Measurements from ENCODE around the gene TDRD15.
"Not testable (repeated sequence)": the region's sequence is repeated elsewhere in the genome, so short reads cannot be mapped to it uniquely, and the experiment has no call there.

Gene TDRD15

DNA sequence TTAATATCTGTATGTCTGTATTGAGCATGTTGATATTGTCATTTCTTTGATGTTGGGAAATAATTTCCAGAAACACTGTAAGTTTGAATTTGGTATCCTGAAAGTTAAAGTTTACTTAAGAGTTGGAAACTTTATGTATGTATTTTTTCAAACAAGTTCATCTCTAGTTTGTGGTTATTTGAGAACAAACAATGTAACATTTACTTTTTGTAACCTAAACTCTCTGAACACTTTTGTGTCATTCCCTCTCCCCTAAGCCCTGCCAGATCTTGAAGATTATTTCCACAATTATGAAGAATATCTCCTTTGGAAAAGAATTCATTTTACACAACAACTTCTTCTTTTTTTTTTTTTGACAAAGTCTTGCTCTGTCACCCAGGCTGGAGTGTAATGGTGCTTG is 24.9 kb downstream of the TDRD15 start:
- DNase-seq, result no peak

DNA sequence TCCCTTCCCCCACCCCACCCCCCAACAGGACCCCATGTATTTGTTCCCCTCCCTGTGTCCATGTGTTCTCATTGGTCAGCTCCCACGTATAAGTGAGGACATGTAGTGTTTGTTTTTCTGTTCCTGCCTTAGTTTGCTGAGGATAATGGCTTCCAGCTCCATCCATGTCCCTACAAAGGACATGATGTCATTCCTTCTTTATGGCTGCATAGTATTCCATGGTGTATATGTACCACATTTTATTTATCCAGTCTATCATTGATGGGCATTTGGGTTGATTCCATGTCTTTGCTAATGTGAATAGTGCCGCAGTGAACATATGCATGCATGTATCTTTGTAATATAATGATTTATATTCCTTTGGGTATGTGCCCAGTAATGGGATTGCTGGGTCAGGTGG is 27.5 kb downstream of the TDRD15 start:
- DNase-seq, result not testable (repeated sequence)

DNA sequence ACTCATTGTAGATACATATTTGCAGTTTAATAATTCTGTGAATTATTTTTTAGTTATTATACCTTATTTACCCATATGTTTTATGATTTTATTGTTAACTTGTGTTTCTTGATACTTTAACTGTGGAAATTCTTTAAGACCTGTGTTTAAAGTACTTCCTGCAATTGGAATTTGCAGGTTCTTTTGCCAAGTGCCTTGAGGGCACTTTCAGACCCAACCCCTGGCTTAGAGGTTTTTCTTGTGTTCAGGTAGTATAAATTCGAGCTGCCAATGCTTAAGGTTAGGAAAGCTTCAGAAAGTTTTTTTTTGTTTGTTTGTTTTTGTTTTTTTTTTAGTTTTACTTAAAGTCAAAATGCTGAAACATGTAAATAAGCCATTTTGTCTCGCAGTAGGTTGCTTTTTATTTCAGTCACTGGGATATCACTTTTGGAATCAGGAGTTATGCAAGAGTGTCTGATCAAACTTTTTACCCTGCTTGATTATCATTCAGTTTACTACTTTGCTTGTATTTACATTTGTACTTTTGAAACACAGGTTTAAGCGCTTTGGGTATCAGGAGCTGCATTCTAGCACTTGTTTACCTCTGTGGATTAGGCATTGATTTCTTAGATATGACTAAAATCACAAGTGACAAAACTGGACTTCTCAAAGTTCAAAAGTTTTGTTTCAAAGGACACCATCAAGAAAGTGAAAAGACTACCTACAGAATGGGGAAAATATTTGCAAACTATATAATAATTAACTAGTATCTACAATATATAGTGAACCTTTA is 31.8 kb downstream of the TDRD15 start:
- DNase-seq, result no peak

DNA sequence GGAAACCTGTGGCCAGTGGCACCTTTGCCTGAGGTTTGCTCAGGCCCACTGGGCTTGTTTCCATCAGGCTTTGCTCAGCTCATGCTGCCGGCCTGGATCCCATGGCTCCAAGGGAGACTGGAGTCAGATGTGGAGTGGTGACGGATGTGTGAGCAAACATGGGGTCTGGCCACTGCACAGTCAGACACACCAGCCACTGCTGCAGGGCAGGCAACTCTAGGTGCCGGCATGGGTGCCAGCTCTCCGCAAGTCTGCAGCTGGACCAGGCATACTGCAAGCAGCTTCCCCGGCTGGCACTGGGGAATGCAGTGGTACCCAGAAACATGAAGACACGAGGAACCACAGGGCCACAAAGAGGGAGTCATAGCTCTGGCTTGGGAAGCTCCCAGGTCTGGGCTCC is 37.4 kb downstream of the TDRD15 start:
- no peak for DNase-seq

DNA sequence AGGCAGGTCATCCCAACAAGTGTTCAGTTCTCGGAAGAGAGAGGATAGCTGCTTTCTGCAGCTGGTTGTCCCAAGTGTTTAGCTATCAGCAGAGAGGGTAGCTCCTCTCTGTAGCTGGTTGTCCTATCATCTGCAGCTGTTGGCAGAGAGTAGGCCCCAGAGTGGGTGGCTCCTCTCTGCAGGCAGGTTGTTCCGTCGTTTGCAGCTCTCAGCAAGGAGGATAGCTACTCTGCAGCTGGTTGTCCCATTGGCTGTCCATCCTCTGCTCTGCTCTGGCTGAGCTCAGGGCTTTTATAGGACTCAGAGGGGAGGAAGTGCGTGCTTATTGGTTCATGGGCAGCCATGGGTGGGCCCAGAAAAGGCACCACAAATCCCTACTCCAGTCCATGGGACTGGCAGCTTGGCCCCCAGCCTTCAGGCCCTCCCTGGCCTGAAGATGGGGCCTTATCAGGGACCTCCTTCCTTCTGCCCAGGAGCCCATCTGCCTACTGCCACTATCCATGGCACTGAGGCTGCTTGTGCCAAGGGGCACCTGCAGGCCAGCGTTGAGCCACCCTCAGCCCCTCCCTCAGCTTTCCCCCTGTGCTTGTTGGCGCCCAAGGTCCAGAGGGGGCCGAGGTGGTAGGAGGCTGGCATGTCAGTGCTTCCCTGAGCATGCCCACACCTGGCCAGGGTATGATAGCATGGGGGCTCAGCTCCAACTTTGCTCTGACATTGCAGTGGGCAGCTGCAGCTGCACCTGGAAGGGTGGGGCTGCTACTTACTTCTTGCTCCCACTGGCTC is 38.3 kb downstream of the TDRD15 start:
- no peak for DNase-seq

DNA sequence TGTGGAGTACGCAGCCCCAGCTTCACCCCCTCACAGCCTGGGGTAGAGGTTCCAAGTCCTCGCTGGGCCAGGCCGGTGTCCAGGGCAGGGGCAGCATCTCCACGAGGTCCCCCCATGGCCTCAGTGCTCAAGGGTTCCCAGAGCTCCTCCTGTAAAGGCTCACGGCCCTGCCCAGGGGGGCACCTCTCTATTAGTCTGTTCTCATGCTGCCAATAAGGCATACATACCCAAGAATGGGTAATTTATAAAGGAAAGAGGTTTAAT is 38.8 kb downstream of the TDRD15 start:
- DNase-seq, result no peak

DNA sequence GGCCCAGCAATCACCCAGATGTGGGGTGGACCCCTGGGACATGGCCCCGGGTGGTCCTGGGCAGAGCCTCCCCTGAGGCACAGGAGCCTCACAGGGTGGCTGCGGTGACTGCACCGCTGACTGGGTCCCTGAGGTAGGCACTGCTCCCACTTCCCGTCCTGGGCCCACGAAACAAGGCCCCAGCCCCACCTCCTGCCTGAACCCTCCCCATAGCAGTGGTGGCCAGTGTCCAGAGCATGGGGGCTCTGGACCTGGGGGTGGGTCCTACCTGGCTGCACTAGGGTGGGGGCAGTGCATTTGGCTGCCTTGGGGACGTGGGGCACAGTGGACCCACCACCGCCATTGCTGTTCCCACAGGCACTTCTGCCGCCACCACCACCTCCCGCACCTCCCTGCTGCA is 39.4 kb downstream of the TDRD15 start:
- DNase-seq, result no peak

DNA sequence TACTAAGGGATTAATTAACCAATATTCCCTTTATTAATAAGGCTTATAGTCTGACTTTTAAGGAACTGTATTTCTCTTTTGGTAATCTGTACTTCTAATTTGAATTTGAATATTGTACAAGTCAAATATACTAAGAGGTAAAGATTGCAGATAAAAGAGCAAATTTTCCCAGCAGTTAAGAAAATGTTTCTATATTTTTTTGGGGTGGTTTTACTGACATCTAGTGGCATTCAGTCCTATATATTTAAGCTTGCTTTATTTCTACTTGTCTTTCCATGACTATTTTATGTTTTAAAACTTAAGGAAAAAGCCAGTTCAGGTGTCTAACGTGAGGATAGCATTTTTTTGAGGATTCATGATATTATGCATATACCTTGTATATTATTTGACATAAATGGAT is 41.6 kb downstream of the TDRD15 start:
- no peak for DNase-seq

DNA sequence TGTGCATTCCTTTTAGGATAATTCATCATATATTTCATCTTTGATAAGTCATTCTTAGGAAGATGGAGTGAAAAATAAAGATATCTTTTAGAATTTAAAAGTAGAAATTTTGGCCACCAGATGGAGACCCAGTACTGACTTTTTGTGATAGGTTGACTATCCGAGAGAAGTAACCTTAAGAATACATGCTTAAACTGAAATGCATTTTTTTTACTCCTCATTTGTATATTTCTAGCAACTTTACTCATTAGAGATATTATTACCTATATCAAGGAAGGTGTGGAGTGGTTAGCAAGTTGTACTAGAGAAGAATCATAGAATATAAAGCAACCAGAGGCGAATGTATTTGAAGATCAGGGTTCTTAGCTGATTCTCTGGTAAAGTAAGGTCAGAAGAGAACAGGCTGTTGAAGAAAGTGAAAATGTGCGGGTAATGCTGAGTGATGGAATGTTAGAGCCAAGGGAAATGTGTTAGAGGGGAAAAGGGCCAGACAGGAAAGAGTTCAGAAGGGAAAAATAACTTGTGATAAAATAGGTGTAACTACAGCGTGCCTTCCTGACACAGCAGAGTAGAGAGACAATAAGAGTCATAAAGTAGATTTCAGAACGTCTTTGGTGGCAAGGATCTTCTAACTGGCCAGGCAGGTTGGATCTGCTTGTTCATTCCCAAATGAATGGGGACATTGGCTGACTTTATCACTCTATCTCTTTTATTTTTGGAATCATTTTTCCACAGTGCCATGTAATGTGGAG is 52.3 kb downstream of the TDRD15 start:
- no peak for DNase-seq

DNA sequence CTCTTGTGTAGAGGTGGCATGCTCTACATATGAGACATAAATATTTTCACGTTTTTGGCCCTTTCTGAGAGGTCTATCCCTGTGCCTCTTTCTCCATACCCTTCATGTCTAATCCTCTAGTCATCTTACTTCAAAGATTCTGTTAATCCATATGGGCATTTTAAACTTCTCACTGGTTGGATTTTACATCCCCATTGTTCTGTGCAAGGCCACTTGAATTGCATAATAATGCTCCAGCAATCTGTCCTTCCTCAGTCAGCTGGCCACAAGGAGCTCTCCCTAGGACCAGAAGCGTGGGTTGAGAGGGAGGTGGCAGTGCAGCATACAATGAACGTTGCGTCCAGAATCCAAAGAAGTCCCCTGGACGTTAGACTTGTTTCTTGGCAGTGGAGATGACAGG is 58.2 kb downstream of the TDRD15 start:
- DNase-seq, result no peak

DNA sequence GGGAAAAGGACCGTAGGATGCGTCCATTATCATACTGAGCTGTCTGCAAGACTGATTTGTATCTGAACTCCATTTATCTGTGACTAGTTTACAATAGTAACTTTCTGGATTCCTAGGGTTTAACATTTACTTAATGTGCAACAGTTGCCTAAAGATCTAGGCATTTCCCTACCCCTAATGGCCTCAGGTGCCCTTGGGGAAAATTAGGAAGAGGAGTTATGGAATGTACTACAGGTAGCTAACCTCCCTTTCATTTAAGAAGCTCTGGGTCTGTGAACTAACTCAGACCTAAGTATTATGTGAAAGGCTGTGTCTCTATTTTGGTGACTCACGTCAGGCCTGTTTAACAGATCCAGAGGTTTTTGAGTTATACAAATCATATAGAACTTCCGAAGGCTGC is 59.5 kb downstream of the TDRD15 start:
- no peak for DNase-seq

DNA sequence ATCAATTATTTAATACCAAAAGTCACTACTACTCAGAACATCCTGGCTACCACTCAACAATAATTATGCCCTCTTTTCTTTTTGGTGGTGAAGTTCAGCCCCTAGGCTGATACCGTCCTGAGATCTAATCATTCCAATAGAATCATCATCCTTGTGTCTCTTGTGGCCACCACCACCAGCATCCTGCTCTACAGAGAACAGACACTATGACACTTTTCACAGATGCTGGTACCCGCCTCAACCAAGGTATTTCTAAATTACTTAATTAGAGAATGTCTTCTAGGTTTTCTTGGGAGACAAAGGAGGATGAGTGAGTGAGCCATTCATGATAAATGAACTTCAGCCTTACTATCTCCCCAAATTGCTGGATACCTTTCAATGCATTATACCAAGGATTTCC is 60.0 kb downstream of the TDRD15 start:
- no peak for DNase-seq

DNA sequence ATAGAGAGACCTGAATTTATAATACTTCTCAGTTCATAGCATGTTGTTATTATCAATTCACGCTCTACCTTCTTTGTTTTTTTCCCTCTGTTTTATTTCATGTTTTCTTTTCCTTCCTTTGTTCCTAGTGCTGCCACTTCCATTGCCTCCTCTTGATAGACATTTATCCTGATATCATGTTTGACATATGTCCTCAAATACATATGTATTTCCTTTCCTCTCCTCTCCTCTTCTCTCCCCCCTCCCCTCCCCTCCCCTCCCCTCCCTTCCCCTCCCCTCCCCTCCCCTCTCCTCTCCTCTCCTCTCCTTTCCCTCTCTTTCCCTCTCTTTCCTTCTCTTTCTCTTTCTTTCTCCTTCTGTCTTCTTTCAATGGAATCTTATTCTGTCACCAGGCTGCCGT is 67.8 kb downstream of the TDRD15 start:
- no peak for DNase-seq

All from T-helper 2 cell (primary cell).